Parathyroid adenoma (tissue), 2 donors: Measurements from ENCODE around the gene HRAS.

Source experiments
- H2AFZ ChIP-seq: fragments of 300-600 bp; sonication (generic); one replicate; pipeline ENCODE4 v1.7.0; 2017; ENCODE audit warnings: antibody characterized with exemption, mild to moderate bottlenecking
- H3K27ac ChIP-seq: fragments of 300-600 bp; sonication (generic); one replicate; pipeline ENCODE4 v1.7.0; 2017
- H3K27me3 ChIP-seq: fragments of 300-600 bp; sonication (generic); one replicate; pipeline ENCODE4 v1.7.0; 2017; ENCODE audit warnings: low read length; ENCODE audit not compliant: control insufficient read depth, insufficient read depth
- H3K36me3 ChIP-seq: fragments of 300-600 bp; sonication (generic); one replicate; pipeline ENCODE4 v1.7.0; 2017; ENCODE audit warnings: low read length; ENCODE audit not compliant: control insufficient read depth, insufficient read depth
- H3K4me1 ChIP-seq: fragments of 300-600 bp; sonication (generic); one replicate; pipeline ENCODE4 v1.7.0; 2017; ENCODE audit warnings: control low read depth
- H3K4me2 ChIP-seq: fragments of 300-600 bp; sonication (generic); one replicate; pipeline ENCODE4 v1.7.0; 2017; ENCODE audit warnings: low read length
- H3K4me3 ChIP-seq: fragments of 300-600 bp; sonication (generic); one replicate; pipeline ENCODE4 v1.7.0; 2017; ENCODE audit warnings: low read depth, low read length
- H3K79me2 ChIP-seq: fragments of 300-600 bp; sonication (generic); one replicate; pipeline ENCODE4 v1.7.0; 2017; ENCODE audit warnings: control low read depth
- H3K9ac ChIP-seq: fragments of 300-600 bp; sonication (generic); one replicate; pipeline ENCODE4 v1.7.0; 2017; ENCODE audit warnings: mild to moderate bottlenecking
- H3K9me3 ChIP-seq: fragments of 300-600 bp; sonication (generic); one replicate; pipeline ENCODE4 v1.7.0; 2017; ENCODE audit warnings: low read length; ENCODE audit not compliant: control insufficient read depth
- TF ChIP-seq, protein P1 (sequence below): fragments of 300-600 bp; sonication (generic); IDR thresholded peaks from one replicate; pipeline ENCODE4 v1.7.0; 2017; ENCODE audit warnings: antibody characterized with exemption, mild to moderate bottlenecking
- donor health status: primary hyperparathyroidism.

The HRAS gene

DNA sequence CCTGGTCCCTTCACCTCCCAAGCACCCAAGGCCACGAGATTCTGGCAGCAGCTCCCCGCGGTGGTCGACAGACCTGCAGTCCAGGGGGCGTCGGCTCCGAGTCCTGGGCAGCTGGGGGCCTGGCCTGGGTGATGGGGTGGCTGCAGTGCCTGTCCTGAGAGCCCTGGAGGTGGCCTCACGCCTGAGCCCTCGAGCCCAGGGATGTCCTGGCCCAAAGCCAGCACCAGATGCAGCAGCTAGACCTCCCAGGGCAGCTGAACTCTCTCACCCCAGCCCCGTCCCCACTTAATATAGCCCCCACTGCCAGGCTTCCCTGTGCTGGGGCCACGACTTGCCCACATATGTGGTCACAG, 18.6 kb upstream of the HRAS start:
- Histone ChIP-seq H3K4me3 (no peak overlapping the region), H3K79me2 (no peaks in the 10 kb centered on the region), H2AFZ (no peak overlapping the region), H3K27ac (no peak overlapping the region), H3K4me2 (no peak overlapping the region), H3K36me3 (no peaks in the 10 kb centered on the region), H3K9me3 (no peaks in the 10 kb centered on the region), H3K27me3 (no peaks in the 10 kb centered on the region), H3K4me1 (no peaks in the 10 kb centered on the region), H3K9ac (no peak overlapping the region)
- TF ChIP-seq, protein P1, sequence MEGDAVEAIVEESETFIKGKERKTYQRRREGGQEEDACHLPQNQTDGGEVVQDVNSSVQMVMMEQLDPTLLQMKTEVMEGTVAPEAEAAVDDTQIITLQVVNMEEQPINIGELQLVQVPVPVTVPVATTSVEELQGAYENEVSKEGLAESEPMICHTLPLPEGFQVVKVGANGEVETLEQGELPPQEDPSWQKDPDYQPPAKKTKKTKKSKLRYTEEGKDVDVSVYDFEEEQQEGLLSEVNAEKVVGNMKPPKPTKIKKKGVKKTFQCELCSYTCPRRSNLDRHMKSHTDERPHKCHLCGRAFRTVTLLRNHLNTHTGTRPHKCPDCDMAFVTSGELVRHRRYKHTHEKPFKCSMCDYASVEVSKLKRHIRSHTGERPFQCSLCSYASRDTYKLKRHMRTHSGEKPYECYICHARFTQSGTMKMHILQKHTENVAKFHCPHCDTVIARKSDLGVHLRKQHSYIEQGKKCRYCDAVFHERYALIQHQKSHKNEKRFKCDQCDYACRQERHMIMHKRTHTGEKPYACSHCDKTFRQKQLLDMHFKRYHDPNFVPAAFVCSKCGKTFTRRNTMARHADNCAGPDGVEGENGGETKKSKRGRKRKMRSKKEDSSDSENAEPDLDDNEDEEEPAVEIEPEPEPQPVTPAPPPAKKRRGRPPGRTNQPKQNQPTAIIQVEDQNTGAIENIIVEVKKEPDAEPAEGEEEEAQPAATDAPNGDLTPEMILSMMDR, result no peak

DNA sequence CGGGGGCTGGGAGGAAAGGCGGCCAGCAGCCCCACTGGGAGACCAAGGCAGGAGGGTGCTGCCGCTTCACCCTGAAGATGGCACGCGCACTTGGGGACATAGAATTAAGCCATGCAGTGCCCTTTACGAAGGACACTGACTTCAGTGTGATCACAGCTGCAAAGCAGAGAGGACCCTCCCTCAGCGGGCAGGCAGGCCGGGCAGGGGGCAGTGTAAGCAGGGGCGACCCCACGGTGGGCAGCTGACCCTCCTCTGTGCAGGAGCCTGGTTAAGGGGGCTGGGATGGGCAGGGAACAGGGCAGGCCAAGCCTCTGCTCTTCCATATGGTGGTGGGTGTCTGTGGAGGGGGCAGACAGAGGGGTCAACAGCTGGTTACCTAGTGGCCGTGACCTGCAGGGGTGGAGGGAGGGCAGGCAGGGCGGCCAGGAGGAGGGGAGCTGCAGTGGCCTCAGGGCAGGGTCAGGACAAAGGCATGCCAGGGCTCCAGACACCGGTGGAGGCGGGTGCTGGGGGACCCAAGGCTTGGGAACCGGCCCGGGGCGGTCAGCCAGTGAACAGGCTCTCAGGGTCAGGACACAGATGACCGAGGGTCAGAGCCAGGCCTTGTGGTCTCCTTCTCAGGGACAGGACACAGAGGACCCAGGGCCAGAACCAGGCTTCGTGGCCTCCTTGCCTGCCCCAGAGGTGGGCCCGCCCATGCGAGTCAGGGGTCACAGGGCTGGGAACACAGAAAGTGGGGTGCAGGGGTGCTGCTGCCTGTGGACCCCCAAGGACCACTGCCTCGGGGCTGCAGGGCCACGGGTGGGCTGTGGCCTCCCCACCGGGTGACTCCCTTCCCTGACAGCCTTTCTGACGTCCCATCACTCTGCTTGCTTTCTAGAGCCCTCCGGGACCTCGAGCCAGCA, 18.0 kb upstream of the HRAS start:
- TF ChIP-seq, protein P1, result no peak
- H3K27ac ChIP-seq, result no peak overlapping the region
- no peaks in the 10 kb centered on the region for H3K36me3 ChIP-seq
- H2AFZ ChIP-seq, result no peak overlapping the region
- H3K9ac ChIP-seq, result no peak overlapping the region
- H3K79me2 ChIP-seq, result no peaks in the 10 kb centered on the region
- H3K4me3 ChIP-seq, result no peak overlapping the region
- no peaks in the 10 kb centered on the region for H3K4me1 ChIP-seq
- no peak overlapping the region for H3K4me2 ChIP-seq
- H3K27me3 ChIP-seq, result no peaks in the 10 kb centered on the region
- no peaks in the 10 kb centered on the region for H3K9me3 ChIP-seq

DNA sequence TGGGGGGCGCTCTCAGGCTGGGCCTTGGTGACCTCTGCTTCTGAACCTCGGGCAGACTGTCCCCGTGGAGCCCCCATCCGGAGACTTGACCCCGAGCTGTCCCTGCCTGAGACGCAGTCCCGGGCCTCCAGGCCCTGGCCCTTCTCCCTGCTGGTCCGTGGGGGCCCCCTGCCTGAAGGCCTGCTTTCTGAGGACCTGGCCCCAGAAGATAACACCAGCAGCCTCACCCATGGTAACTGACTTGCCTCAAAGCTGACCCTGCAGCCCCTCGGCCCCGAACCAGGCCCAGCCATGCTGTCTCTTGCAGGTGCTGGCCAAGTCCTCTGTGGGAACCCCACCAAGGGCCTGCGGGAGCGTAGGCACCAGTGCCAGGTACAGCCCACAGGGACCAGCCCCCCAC, 16.2 kb upstream of the HRAS start:
- H2AFZ ChIP-seq, result no peak overlapping the region
- H3K79me2 ChIP-seq, result no peaks in the 10 kb centered on the region
- H3K27ac ChIP-seq, result no peak overlapping the region
- H3K9ac ChIP-seq, result no peak overlapping the region
- TF ChIP-seq, protein P1, result no peak
- H3K4me3 ChIP-seq, result no peak overlapping the region
- H3K9me3 ChIP-seq, result no peaks in the 10 kb centered on the region
- H3K27me3 ChIP-seq, result no peaks in the 10 kb centered on the region
- no peak overlapping the region for H3K4me2 ChIP-seq
- H3K36me3 ChIP-seq, result no peaks in the 10 kb centered on the region
- no peaks in the 10 kb centered on the region for H3K4me1 ChIP-seq

DNA sequence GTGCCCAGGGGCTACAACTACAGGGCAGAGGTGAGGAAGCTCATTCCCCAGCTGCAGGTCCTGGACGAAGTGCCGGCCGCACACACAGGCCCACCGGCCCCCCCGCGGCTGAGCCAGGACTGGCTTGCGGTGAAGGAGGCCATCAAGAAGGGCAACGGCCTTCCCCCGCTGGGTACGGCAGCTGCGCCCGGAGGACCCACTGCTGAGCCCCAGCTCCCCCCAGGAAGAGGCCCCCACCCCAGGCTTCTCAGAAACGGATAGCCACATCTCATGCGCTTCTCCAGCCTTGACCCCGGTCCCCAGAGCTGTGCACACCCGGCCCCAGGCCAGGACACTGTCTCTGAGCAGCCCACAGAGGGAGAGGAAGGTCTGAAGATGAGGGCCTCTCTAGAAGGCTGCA, 15.8 kb upstream of the HRAS start:
- H3K9me3 ChIP-seq, result no peaks in the 10 kb centered on the region
- no peak overlapping the region for H3K9ac ChIP-seq
- no peak overlapping the region for H3K4me3 ChIP-seq
- no peaks in the 10 kb centered on the region for H3K4me1 ChIP-seq
- H3K27ac ChIP-seq, result no peak overlapping the region
- no peaks in the 10 kb centered on the region for H3K79me2 ChIP-seq
- no peaks in the 10 kb centered on the region for H3K36me3 ChIP-seq
- H3K27me3 ChIP-seq, result no peaks in the 10 kb centered on the region
- H3K4me2 ChIP-seq, result no peak overlapping the region
- no peak overlapping the region for H2AFZ ChIP-seq
- TF ChIP-seq, protein P1, result no peak

DNA sequence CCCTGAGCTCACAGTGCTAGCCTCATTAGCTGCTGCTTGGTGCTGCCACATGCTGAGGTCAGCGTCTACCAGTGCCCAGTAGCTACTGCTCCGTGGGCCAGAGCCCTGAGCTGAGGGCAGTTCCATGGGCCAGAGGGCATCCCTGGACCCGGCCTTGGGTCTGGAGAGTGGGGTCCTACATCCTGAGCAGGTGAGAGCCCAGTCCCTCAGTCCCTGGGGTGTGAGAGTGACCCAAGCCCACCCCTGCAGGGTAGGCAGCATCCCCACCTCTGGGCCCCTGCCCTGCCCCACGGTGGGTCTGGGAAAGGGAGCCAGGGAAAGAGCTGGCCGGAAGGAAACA, 15.3 kb upstream of the HRAS start:
- no peak overlapping the region for H3K4me3 ChIP-seq
- no peaks in the 10 kb centered on the region for H3K36me3 ChIP-seq
- H3K9me3 ChIP-seq, result no peaks in the 10 kb centered on the region
- no peak overlapping the region for H3K4me2 ChIP-seq
- H2AFZ ChIP-seq, result no peak overlapping the region
- TF ChIP-seq, protein P1, result no peak
- no peaks in the 10 kb centered on the region for H3K79me2 ChIP-seq
- no peak overlapping the region for H3K9ac ChIP-seq
- no peak overlapping the region for H3K27ac ChIP-seq
- no peaks in the 10 kb centered on the region for H3K4me1 ChIP-seq
- no peaks in the 10 kb centered on the region for H3K27me3 ChIP-seq
